Nephron (organoid): Measurements from ENCODE around the gene GPRC5A.

Source experiments
- H3K27ac Mint-ChIP-seq, 3 experiments: 2 replicates each; pipeline ENCODE4 v1.8.0; 2020; ENCODE audit warnings: mixed read lengths in 3 of 3, mild to moderate bottlenecking in 2 of 3, moderate library complexity in 1 of 3
- H3K27me3 Mint-ChIP-seq: 2 replicates; pipeline ENCODE4 v1.8.0; 2021; ENCODE audit warnings: low read depth, mild to moderate bottlenecking, moderate library complexity, mixed read lengths
- H3K36me3 Mint-ChIP-seq: 2 replicates; pipeline ENCODE4 v1.8.0; 2020; ENCODE audit warnings: low read depth, mixed read lengths
- H3K4me1 Mint-ChIP-seq: 2 replicates; pipeline ENCODE4 v1.8.0; 2020; ENCODE audit warnings: mixed read lengths
- H3K4me3 Mint-ChIP-seq, 3 experiments: 2 replicates each; pipeline ENCODE4 v1.8.0; 2020; ENCODE audit warnings: mild to moderate bottlenecking in 3 of 3, mixed read lengths in 3 of 3, moderate library complexity in 2 of 3
- H3K9me3 Mint-ChIP-seq: 2 replicates; pipeline ENCODE4 v1.8.0; 2020; ENCODE audit warnings: mixed read lengths
- TF ChIP-seq, protein P1 (sequence below), 3 experiments: fragments of 200-600 bp; sonication (generic); IDR thresholded peaks; one replicate each; pipeline ENCODE4 v1.5.0; 2021; ENCODE audit warnings: antibody characterized with exemption in 3 of 3; ENCODE audit not compliant: unreplicated experiment in 3 of 3

The GPRC5A gene

DNA sequence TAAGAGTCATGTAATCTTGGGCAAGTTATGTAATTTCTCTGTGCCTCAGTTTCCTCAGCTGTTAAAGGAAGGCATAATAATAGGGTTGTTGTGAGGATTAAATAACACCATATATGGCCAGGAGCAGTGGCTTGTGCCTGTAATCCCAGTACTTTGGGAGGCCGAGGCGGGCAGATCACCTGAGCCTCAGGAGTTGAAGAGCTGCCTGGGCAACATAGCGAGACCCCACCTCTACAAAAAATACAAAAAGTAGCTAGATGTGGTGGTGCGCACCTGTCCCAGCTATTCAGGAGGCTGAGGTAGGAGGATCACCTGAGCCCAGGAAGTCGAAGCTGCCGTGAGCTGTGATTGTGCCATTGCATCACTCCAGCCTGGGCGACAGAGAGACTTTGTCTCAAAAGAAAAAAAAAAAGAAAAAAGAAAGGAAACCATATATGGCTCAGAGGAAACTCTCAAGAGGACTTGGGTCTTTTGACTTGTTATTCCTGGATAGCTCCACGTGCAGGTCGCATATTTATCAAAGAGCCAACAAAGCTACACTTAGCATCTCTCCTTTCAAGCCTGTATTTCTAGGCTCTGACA lies 6.9 kb downstream of the GPRC5A start:
- TF ChIP-seq, protein P1, sequence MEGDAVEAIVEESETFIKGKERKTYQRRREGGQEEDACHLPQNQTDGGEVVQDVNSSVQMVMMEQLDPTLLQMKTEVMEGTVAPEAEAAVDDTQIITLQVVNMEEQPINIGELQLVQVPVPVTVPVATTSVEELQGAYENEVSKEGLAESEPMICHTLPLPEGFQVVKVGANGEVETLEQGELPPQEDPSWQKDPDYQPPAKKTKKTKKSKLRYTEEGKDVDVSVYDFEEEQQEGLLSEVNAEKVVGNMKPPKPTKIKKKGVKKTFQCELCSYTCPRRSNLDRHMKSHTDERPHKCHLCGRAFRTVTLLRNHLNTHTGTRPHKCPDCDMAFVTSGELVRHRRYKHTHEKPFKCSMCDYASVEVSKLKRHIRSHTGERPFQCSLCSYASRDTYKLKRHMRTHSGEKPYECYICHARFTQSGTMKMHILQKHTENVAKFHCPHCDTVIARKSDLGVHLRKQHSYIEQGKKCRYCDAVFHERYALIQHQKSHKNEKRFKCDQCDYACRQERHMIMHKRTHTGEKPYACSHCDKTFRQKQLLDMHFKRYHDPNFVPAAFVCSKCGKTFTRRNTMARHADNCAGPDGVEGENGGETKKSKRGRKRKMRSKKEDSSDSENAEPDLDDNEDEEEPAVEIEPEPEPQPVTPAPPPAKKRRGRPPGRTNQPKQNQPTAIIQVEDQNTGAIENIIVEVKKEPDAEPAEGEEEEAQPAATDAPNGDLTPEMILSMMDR (IDR thresholded peaks at IDR 0.05; ENCODE audit: unreplicated experiment in 3 of 3) = no peak
- H3K27ac Mint-ChIP-seq = no peak overlapping the region
- no peaks in the 10 kb centered on the region for H3K36me3 Mint-ChIP-seq
- no peaks in the 10 kb centered on the region for H3K9me3 Mint-ChIP-seq
- peaks cover 26% of the 10 kb centered on the region for H3K4me1 Mint-ChIP-seq
- no peak overlapping the region for H3K4me3 Mint-ChIP-seq
- peaks cover 7% of the 10 kb centered on the region for H3K27me3 Mint-ChIP-seq

DNA sequence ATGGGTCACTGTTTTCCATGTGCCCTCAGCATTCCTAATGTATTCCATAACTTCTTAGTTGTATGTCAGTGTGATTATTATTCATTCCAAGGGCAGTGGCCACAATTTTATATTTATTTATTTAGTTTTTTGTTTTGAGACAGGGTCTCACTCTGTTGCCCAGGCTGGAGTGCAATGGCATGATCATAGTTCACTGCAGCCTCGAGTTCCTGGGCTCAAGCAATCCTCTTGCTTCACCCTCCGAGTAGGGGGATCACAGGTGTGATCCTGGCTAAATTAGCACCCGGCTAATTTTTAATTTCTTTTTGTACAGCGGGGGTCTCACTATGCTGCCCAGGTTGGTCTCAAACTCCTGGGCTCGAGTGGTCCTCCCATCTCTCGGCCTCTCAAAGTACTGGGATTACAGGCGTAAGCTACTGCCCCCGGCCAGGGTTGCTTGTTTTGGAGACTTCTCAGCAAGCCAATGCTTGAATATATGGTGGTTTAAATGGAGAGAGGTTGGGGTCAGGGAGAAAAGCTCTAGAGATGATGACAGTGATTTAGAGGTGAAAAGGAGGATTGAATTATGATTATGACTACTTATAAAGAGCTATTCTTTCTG lies 7.6 kb downstream of the GPRC5A start:
- H3K36me3 Mint-ChIP-seq = no peaks in the 10 kb centered on the region
- no peak overlapping the region for H3K4me3 Mint-ChIP-seq
- no peaks in the 10 kb centered on the region for H3K27me3 Mint-ChIP-seq
- TF ChIP-seq, protein P1 (IDR thresholded peaks at IDR 0.05; ENCODE audit: unreplicated experiment in 3 of 3) = no peak
- H3K27ac Mint-ChIP-seq = peak overlapping the region in 1 of 3 experiments; percentile 6
- no peaks in the 10 kb centered on the region for H3K9me3 Mint-ChIP-seq
- peaks cover 24% of the 10 kb centered on the region for H3K4me1 Mint-ChIP-seq

GRCh38 chr12:12899530-12900380 lies 8.4 kb downstream of the GPRC5A start:
- TF ChIP-seq, protein P1 (IDR thresholded peaks at IDR 0.05; ENCODE audit: unreplicated experiment in 3 of 3) = no peak
- Mint-ChIP-seq H3K27ac (peak overlapping the region in 1 of 3 experiments; percentile 6), H3K4me3 (no peak overlapping the region), H3K27me3 (no peaks in the 10 kb centered on the region), H3K9me3 (no peaks in the 10 kb centered on the region), H3K36me3 (no peaks in the 10 kb centered on the region), H3K4me1 (peaks cover 29% of the 10 kb centered on the region)

GRCh38 chr12:12900786-12901157 lies 9.4 kb downstream of the GPRC5A start:
- no peaks in the 10 kb centered on the region for H3K36me3 Mint-ChIP-seq
- no peaks in the 10 kb centered on the region for H3K27me3 Mint-ChIP-seq
- TF ChIP-seq, protein P1 (IDR thresholded peaks at IDR 0.05; ENCODE audit: unreplicated experiment in 3 of 3) = no peak
- H3K4me1 Mint-ChIP-seq = peaks cover 29% of the 10 kb centered on the region
- H3K27ac Mint-ChIP-seq = no peak overlapping the region
- no peaks in the 10 kb centered on the region for H3K9me3 Mint-ChIP-seq
- no peak overlapping the region for H3K4me3 Mint-ChIP-seq

- TF ChIP-seq, protein P1 (IDR thresholded peaks at IDR 0.05; ENCODE audit: unreplicated experiment in 3 of 3) = no peak
- no peaks in the 10 kb centered on the region for H3K9me3 Mint-ChIP-seq
- no peak overlapping the region for H3K4me3 Mint-ChIP-seq
- no peaks in the 10 kb centered on the region for H3K36me3 Mint-ChIP-seq
- peak overlapping the region in 1 of 3 experiments; percentile 45 for H3K27ac Mint-ChIP-seq
- no peaks in the 10 kb centered on the region for H3K27me3 Mint-ChIP-seq
- peaks cover 29% of the 10 kb centered on the region for H3K4me1 Mint-ChIP-seq
Measured at GRCh38 chr12:12901158-12901791, 9.9 kb downstream of the GPRC5A start.
